ENCODE data around the gene MDM2. TPM values are rescaled to one million over a fixed set of nuclear protein-coding genes. Genes with fewer than 3 reads are reported as not detected.

Gene MDM2
- total and polyA plus RNA-seq, 10 of the 15 experiments (the other 5 are each of a cell fraction or from before 2014, with no cell fraction given) = 48.2 to 174 (median 85.0) TPM

DNA sequence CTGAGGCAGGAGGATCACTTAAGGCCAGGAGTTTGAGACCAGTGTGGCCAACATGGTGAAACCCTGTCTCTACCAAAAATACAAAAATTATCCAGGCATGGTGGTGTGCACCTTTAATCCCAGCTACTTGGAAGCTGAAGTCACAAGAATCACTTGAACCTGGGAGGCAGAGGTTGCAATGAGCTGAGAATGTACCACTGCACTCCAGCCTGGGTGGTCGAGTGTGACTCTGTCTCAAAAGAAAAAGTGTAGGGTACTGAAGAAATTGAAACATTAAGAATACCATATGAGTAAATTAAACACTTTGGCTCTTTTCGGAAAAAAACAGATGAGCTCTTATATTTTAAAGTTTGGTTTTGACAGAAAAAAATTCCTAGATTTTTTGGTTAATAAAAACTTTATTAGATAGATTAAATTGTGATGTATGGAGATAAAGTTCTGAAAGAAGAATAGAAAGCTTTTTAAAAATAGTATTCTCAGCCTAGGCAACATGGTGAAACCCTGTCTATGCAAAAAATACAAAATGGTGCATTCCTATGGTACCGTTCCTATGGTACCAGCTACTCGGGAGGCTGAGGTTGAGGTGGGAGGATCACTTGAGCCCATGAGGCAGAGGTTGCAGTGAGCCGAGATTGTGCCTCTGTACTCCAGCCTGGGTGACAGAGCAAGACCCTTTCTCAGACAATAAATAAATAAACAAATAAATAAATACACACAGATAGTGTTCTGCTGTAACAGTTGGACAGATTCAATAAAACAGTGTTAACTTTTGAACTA, 20.1 kb downstream of the MDM2 start:
- Histone ChIP-seq H3K79me2 (ENCODE audit: control insufficient read depth, insufficient read depth, low read length) (no peaks in the 10 kb centered on the region; the same call in 1 of the 2 replicates), H3K4me2 (ENCODE audit: control insufficient read depth, insufficient read depth) (no peak overlapping the region), H4K20me1 (ENCODE audit: control insufficient read depth, insufficient read depth) (peaks cover 8% of the 10 kb centered on the region), H3K27me3 (replicated peaks in 1 of 2; ENCODE audit: control insufficient read depth in 2 of 2, insufficient read depth in 2 of 2, low read length in 1 of 2) (no peaks in the 10 kb centered on the region), H3K27ac (ENCODE audit: control insufficient read depth, insufficient read depth) (no peak overlapping the region), H3K4me3 (no peak overlapping the region), H3K4me1 (ENCODE audit: control insufficient read depth, insufficient read depth, low read length) (no peaks in the 10 kb centered on the region), H2AFZ (ENCODE audit: control insufficient read depth, low read depth, low read length) (no peak overlapping the region), H3K9ac (ENCODE audit: control insufficient read depth, insufficient read depth, low read length) (no peak overlapping the region), H3K36me3 (ENCODE audit: control insufficient read depth in 2 of 2, insufficient read depth in 2 of 2, low read length in 1 of 2) (peaks cover 16 to 51% of the 10 kb centered on the region in 2 experiments), H3K9me3 (replicated peaks; ENCODE audit: control insufficient read depth, insufficient read depth, low read length) (no peaks in the 10 kb centered on the region)
- POLR2A ChIA-PET = interaction anchor here (0.6 kb wide), 1 partner anchor 12 kb away, joined by 3 read pairs; no protein-coding TSS in a partner anchor
- no TSS peak for BruUV-seq (replicated peaks)
- ATAC-seq (no peak), FAIRE-seq (no peak), DNase-seq (ENCODE audit: low read depth, low spot score) (no peak)
- SMC1A ChIA-PET (ENCODE audit: uncharacterized antibody, unreplicated experiment) = interaction anchor here (0.7 to 1.3 kb wide), 4 partner anchors 8 to 589 kb away, joined by 3 to 5 read pairs (median 4); no protein-coding TSS in a partner anchor
- intact Hi-C loops (cut with micrococcal nuclease; ENCODE audit: unreplicated experiment) = no loop called here
- CTCF ChIA-PET = interaction anchor here (1.0 to 7.3 kb wide), 6 partner anchors 12 to 115 kb away, joined by 3 to 156 read pairs (median 4); no protein-coding TSS in a partner anchor
- TF ChIP-seq SPI1 (IDR thresholded peaks at IDR 0.05; ENCODE audit: borderline replicate concordance, insufficient read depth, low read depth, low read length) (no peak), E2F8 (IDR thresholded peaks at IDR 0.05; ENCODE audit: low read depth, partially characterized antibody) (no peak), SMARCA5 (IDR thresholded peaks at IDR 0.05) (no peak), STAT1 (conservative IDR thresholded peaks at IDR 0.05) (no peak), HDAC6 (IDR thresholded peaks at IDR 0.05; ENCODE audit: unreplicated experiment) (no peak), ZNF622 (IDR thresholded peaks at IDR 0.05) (no peak), ZNF24 (IDR thresholded peaks at IDR 0.05) (no peak), BHLHE40 (IDR thresholded peaks at IDR 0.05; ENCODE audit: borderline replicate concordance in 1 of 2, low read depth in 2 of 2, low read length in 1 of 2) (no peak), NBN (IDR thresholded peaks at IDR 0.05) (no peak), CBX3 (IDR thresholded peaks at IDR 0.05; ENCODE audit: borderline replicate concordance, low read depth) (no peak), RBBP5 (conservative IDR thresholded peaks at IDR 0.05) (no peak), TARDBP (IDR thresholded peaks at IDR 0.05; ENCODE audit: borderline replicate concordance) (no peak), TCF7 (IDR thresholded peaks at IDR 0.05; ENCODE audit: borderline replicate concordance) (no peak), CBX5 (IDR thresholded peaks at IDR 0.05; ENCODE audit: low read depth) (no peak), RUNX3 (IDR thresholded peaks at IDR 0.05; ENCODE audit: low read length) (no peak), IKZF1 (conservative IDR thresholded peaks at IDR 0.05) (no peak), ATF7 (IDR thresholded peaks at IDR 0.05; ENCODE audit: low read depth) (no peak), ZZZ3 (IDR thresholded peaks at IDR 0.05; ENCODE audit: control insufficient read depth, insufficient read length, low read depth) (no peak), JUNB (IDR thresholded peaks at IDR 0.05) (no peak), BACH1 (IDR thresholded peaks at IDR 0.05; ENCODE audit: borderline replicate concordance) (no peak)
- RAD21 ChIA-PET (ENCODE audit: unreplicated experiment) = no interaction called here
- in situ Hi-C loops (cut with MboI) = no loop called here
- WGBS (ENCODE audit: insufficient coverage, insufficient replicate concordance, low lambda C conversion rate, missing lambda C conversion rate) = 86% methylated on average over 5 of the region's 5 CpGs

All from GM12878 (cell line).